GM03348 (cell line): ENCODE results near the gene CCDC144A.
"Not testable (repeated sequence)": the region's sequence is repeated elsewhere in the genome, so short reads cannot be mapped to it uniquely, and the experiment has no call there.

Source experiments
- DNase-seq: peaks from one replicate; pipeline ENCODE4 v3.0.0; 2012; ENCODE audit warnings: low spot score

CCDC144A gene

DNA sequence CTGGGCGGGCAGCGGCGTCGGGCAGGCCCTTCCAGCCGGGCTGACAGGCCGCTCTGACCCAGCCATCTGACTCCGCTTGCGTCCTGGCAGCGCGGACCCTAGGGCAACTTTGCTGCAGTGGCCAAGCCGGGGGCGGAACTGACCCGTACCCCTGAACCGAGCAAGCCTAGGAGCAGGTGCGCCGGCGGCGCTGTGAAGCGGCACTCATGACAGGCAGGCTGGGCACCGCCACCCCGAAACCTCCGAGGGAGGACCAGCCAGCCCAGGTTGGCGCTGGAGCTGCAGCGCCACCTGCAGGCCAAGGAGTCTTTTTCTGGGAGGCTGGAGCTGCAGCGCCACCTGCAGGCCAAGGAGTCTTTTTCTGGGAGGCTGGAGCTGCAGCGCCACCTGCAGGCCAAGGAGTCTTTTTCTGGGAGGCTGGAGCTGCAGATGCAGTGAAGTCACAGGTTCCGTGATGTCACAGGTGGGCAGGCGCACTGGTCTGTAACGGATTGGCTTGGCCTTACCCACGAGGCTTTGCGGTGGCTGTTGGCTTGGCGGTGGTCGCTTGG, at the start of gene CCDC144A:
Gene CCDC144A (plus strand): TSS at position 511 of the 551 bp plus-strand sequence. CDS start 160 bp downstream, outside the sequence.
- not testable (repeated sequence) for DNase-seq

DNA sequence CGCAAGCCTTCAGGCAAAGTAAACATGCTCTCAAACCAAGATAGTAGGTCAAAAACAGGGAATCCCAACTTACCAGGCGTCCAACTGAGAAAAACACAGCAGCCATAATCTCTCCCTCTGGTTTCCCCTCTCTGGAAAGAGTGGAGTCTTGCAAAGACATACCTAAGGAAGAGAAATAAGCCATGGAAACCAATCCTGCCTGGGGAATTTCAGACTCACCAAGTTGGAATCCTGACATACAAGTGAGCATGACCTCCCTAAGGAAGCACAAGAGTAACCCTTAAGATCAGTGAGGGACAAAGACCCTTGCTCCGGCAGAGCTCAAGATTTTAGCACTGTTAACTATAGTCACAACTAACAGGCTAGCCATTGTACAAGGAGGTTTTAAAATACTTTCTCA, 40.5 kb upstream of the CCDC144A start:
- no peak for DNase-seq

DNA sequence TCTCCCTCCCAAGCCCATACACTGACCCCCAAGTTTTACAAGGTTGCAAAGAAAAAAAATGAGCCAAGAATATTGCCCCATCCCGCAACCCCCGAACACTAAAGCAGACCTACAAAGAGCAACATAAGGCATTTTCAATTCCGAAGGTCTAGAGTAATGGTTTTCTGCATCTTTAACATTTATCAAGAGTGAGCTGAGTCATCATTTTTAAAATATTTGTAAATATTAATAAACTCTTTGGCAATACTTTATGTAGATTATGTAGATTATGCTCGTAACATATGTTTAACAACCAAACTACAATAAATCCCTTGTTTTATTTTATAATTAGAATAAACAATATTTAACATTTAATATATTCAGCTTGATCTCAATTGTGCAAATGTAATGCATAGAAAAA, 37.8 kb upstream of the CCDC144A start:
- no peak for DNase-seq

DNA sequence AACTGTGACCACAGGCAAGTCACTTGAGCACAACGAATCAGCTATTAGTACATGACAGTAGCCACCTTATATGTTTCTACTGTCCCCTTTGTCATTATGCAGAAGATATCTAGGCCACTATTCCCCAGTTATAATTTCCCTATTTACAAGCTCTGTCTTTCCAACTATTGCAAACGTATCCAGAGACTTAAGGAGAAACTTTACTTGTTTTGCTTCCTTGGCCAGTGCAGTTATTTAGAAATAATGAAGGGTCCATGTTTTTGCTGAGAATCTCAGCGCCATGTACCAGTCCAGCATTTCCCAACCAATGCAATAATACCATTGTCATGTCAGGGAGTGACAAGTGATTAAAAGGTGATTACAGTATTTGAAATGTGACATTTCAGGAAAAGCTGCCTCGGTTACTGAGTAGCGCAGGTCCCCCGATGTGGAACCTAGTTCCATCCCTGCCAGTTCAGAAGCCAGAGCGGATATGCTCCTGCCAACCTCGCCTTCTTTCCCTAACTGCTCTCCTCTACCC, 37.1 kb upstream of the CCDC144A start:
- peak; percentile 3 for DNase-seq

DNA sequence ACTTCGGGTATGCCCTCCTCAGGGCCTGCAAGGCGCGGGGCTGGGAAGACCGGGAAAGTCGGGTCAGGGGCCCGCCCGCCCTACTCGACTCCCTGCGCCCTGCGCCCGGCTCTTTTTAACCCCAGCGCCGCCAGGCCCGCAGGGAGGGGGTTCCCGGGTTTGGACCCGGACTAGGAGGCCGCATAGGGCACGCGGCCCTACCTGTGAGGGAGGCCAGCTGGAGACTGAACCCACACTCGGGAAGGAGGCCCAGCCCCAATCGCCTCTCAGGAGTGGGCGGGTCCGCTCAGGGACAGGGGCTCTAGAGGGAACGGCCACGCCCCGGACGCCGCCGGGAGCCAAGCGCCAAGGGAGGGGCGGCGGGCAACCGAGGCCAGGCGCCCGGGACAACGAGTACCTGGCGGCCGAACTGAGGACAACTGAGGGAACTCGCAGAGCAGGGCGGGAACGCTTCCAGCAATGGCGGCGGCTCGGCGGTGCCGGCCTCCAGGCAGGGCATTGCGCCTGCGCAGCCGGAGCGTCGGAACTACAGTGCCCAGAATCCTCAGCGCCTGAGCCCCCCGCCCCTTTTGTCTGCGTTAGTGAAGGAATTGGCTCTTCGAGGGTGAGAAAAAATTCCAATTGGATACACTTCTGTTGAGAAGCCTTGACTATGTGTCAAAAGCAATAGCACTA, 36.5 kb upstream of the CCDC144A start, which contains the start of gene ZNF624:
Gene ZNF624 (minus strand): TSS at position 484 of the 675 bp plus-strand sequence.
- peak; percentile 98 for DNase-seq

DNA sequence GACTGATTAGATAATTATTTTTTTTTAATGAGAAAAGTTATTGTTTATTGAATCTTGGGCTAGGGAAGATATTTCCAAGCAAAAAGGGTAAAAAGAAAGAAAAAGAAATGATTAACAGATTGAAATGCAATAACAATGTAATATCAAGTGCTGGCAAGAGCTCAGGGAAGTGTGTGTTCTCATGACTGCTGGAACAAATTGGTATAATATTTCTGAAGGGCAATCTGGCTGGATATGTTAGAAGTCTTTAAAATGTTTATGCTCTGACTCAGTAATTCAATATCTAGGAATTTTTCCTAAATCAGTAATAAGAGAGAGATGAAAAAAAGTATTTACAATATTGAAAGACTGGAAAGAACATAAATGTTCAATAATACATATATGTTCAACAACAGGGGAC, 28.8 kb upstream of the CCDC144A start:
- no peak for DNase-seq

- peak; percentile 5 for DNase-seq
These were observed 27.1 kb upstream of the CCDC144A start for GRCh38 chr17:16662936-16663335.

DNA sequence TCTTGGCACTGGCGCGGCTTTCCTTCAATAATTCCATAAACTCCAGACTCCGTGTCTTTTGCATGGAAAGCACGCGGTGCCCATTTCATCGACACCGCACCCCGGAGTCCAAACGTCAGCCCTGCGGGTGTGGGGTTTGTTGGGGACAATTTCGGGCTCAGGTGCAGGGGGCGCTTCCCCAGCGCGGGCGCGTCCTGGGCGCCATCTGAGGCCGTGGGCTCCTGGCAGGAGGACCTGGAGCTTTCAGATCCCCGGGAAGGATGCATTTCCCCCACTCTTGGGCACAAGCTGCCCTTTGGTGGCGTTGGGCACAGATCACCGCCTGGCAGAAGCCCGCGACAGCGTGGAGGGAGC, 23.5 kb upstream of the CCDC144A start:
- not testable (repeated sequence) for DNase-seq

GRCh38 chr17:16666907-16667636, 23.0 kb upstream of the CCDC144A start:
- DNase-seq: peak; percentile 5

GRCh38 chr17:16676676-16677268, 13.3 kb upstream of the CCDC144A start:
- no peak for DNase-seq

DNA sequence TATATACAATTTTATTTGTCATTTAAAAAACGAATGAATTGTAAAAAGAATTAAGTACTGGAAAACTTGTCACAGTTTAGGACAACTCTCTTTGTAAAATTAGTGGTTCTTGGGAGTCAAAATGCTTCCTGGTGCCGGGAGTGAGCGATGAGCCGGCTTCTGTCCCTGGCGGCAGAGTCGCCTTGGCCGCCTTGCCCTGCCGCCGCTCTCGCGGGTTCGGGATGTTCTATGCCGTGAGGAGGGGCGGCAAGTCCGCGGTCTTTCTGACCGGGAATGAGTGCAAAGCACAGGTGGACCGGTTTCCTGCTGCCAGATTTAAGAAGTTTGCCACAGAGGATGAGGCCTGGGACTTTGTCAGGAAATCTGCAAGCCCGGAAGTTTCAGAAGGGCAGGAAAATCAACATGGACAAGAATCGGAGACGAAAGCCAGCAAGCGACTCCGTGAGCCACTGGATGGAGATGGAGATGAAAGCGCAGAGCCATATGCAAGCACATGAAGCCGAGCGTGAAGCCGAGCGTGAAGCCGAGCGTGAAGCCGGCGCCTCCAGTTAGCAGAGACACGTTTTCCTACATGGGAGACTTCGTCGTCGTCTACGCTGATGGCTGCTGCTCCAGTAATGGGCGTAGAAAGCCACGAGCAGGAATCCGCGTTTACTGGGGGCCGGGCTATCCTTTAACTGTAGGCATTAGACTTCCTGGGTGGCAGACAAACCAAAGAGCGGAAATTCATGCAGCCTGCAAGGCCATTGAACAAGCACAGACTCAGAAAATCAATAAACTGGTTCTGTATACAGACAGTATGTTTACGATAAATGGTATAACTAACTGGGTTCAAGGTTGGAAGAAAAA, 6.5 kb upstream of the CCDC144A start:
- DNase-seq: not testable (repeated sequence)

DNA sequence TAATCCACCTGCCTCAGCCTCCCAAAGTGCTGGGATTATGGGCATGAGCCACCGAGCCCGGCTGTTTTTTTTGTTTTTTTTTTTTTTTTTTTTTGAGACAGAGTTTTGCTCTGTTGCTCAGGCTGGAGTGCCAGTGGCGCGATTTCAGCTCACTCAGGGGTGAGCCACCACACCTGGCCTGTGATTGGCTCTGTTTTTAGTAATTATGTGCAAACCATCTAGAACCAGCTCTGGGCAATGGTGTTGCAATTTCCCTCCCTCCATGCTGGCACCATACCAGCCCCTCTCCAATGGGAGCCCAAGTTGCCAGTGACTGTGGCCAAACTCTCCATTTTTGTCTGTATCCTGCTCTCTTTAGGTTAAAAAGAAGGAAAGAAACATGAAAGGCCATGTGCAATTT, 4.0 kb upstream of the CCDC144A start:
- DNase-seq: not testable (repeated sequence)

- not testable (repeated sequence) for DNase-seq
These were observed 2.9 kb upstream of the CCDC144A start for GRCh38 chr17:16687151-16687550.

- DNase-seq: not testable (repeated sequence)
These were observed 406 bp downstream of the CCDC144A start for GRCh38 chr17:16690447-16690846.

GRCh38 chr17:16697603-16698002, 7.6 kb downstream of the CCDC144A start:
- DNase-seq: not testable (repeated sequence)

GRCh38 chr17:16745492-16746203, 55.6 kb downstream of the CCDC144A start:
- peak; percentile 1 for DNase-seq

- not testable (repeated sequence) for DNase-seq
These were observed 56.5 kb downstream of the CCDC144A start for GRCh38 chr17:16746571-16746970.

- not testable (repeated sequence) for DNase-seq
These were observed 60.5 kb downstream of the CCDC144A start for GRCh38 chr17:16750515-16750914.

GRCh38 chr17:16751224-16751923, 61.3 kb downstream of the CCDC144A start:
- peak; percentile 2 for DNase-seq

- not testable (repeated sequence) for DNase-seq
These were observed 61.9 kb downstream of the CCDC144A start for GRCh38 chr17:16751924-16752287.
